K562 (cell line): ENCODE data around the gene VDR. TPM values are rescaled to one million over a fixed set of nuclear protein-coding genes. Genes with fewer than 3 reads are reported as not detected.
A peak's percentile ranks its signal among the peaks of the same experiment; 100 is the strongest.

Experiments used
- ATAC-seq: fragments of 200-7000 bp; cut with Tn5 transposase; 3 replicates; pipeline ENCODE4 v1.9.1; 2020; ENCODE audit warnings: moderate library complexity
- BruUV-seq: library from RNA; stranded (reverse); fragments of 400-500 nt; replicated peaks from 2 replicates; lab custom pipeline; 2021; lab: Mats Ljungman, UMichigan
- CTCF ChIA-PET: fragments of 300-600 bp; formaldehyde crosslinking; extraction: SDS; loops from one replicate; lab custom pipeline; 2021; ENCODE audit warnings: low intra/inter-chr PET ratio; lab: Yijun Ruan, JAX
- POLR2A ChIA-PET: fragments of 300-600, 350-650 bp; sonication (Branson Sonifier 250); formaldehyde crosslinking; extraction: SDS; loops from one replicate; lab custom pipeline; 2021; ENCODE audit warnings: antibody characterized with exemption, inconsistent platforms; lab: Yijun Ruan, JAX
- DNase-seq, 4 experiments: peaks; one replicate each; pipeline versions ENCODE4 v3.0.0 to v3.0.0-alpha.2; 2011 to 2018; ENCODE audit warnings: low spot score in 3 of 4, mixed read lengths in 3 of 4; ENCODE audit errors: extremely low read depth in 1 of 4
- FAIRE-seq: peaks from 2 replicates; lab custom pipeline; 2011; peaks lifted over from hg19 to GRCh38; lab: Jason Lieb, UNC
- H2AFZ ChIP-seq: 2 replicates; pipeline ENCODE4 v1.6.0; 2011; ENCODE audit warnings: low read depth, low read length, control low read depth, inconsistent platforms
- H3K27ac ChIP-seq: fragments of 200-600 bp; 3 replicates; pipeline ENCODE4 v1.8.0; 2011; ENCODE audit warnings: low read depth, mild to moderate bottlenecking, control low read depth, inconsistent platforms, low read length, moderate library complexity, mixed read lengths; ENCODE audit errors: extremely low read depth
- H3K27me3 ChIP-seq, 2 experiments: fragments of 300-600 bp in 1 of 2; 2 replicates in 1 of 2; 3 replicates in 1 of 2; pipeline versions ENCODE4 v1.6.0 to v1.8.0; 2011; ENCODE audit warnings: inconsistent platforms in 2 of 2, low read length in 2 of 2, mild to moderate bottlenecking in 1 of 2, mixed read lengths in 1 of 2, moderate library complexity in 1 of 2; ENCODE audit not compliant: control insufficient read depth in 2 of 2, insufficient read depth in 2 of 2
- H3K36me3 ChIP-seq: fragments of 300-600 bp; 3 replicates; pipeline ENCODE4 v1.8.0; 2011; ENCODE audit warnings: mild to moderate bottlenecking, low read length, inconsistent platforms; ENCODE audit not compliant: control insufficient read depth, insufficient read depth
- H3K4me1 ChIP-seq, 2 experiments: fragments of 200-600 bp in 1 of 2; replicated peaks in 1 of 2; 2 replicates in 1 of 2; 3 replicates in 1 of 2; pipeline versions ENCODE4 v1.5.1 to v1.8.0; 2011; ENCODE audit warnings: inconsistent platforms in 2 of 2, low read length in 2 of 2, mild to moderate bottlenecking in 1 of 2, mixed read lengths in 1 of 2, moderate library complexity in 1 of 2; ENCODE audit not compliant: control insufficient read depth in 2 of 2, insufficient read depth in 2 of 2
- H3K4me2 ChIP-seq: 2 replicates; pipeline ENCODE4 v1.6.1; 2011; ENCODE audit warnings: low read length, control low read depth, inconsistent platforms, mixed read lengths; ENCODE audit not compliant: insufficient read depth
- H3K4me3 ChIP-seq: fragments of 200-600 bp; sonication (generic), shearing (Covaris generic); 2 replicates; pipeline ENCODE4 v1.5.1; 2016; ENCODE audit warnings: control low read depth, inconsistent platforms
- H3K79me2 ChIP-seq: fragments of 200-600 bp; 3 replicates; pipeline ENCODE4 v1.8.0; 2011; ENCODE audit warnings: low read length, inconsistent platforms; ENCODE audit not compliant: control insufficient read depth, insufficient read depth
- H3K9ac ChIP-seq, 2 experiments: 2 replicates each; pipeline versions ENCODE4 v1.6.0 to v1.6.1; 2011; ENCODE audit warnings: low read depth in 2 of 2, low read length in 2 of 2, control low read depth in 1 of 2, inconsistent platforms in 1 of 2, mild to moderate bottlenecking in 1 of 2, mixed read lengths in 1 of 2; ENCODE audit not compliant: insufficient read depth in 1 of 2
- H3K9me1 ChIP-seq: one replicate; pipeline ENCODE4 v1.6.0; 2011; ENCODE audit warnings: inconsistent platforms, mild to moderate bottlenecking, low read length, moderate library complexity; ENCODE audit not compliant: control insufficient read depth, insufficient read depth
- H3K9me3 ChIP-seq: replicated peaks from 2 replicates; pipeline ENCODE4 v1.5.1; 2011; ENCODE audit warnings: low read depth, low read length, inconsistent platforms; ENCODE audit not compliant: control insufficient read depth, insufficient read depth
- H4K20me1 ChIP-seq: replicated peaks from 2 replicates; pipeline ENCODE4 v1.6.1; 2011; ENCODE audit warnings: low read length, inconsistent platforms, mixed read lengths; ENCODE audit not compliant: control insufficient read depth, insufficient read depth
- RCOR1 ChIP-seq, 2 experiments: IDR thresholded peaks; 2 replicates each; pipeline ENCODE4 v1.6.1; 2012; ENCODE audit warnings: low read depth in 2 of 2, low read length in 2 of 2, borderline replicate concordance in 1 of 2, improper control_type of control experiment in 1 of 2
- ZNF518B ChIP-seq: fragments of 250-450 bp; sonication (Bioruptor Pico); IDR thresholded peaks from 2 replicates; pipeline ENCODE4 v1.5.0; 2021; ENCODE audit warnings: mild to moderate bottlenecking, moderate library complexity
- WGBS: fragments of 100-300 bp; shearing (Covaris generic); methylation state at CpG from one replicate; pipeline ENCODE4 v1.1.6; 2016; ENCODE audit warnings: low coverage, mixed read lengths; ENCODE audit not compliant: insufficient coverage; ENCODE audit errors: missing lambda C conversion rate; 5-methylcytosine and 5-hydroxymethylcytosine counted together
- in situ Hi-C: fragments of 300-500 bp; cut with MboI; formaldehyde crosslinking; loops from 4 replicates; pipeline ENCODE4 v1.15.0; 2018; ENCODE audit warnings: inconsistent platforms, mixed read lengths
- intact Hi-C: fragments of 100-400 bp; cut with micrococcal nuclease; formaldehyde crosslinking; loops from 2 replicates; pipeline ENCODE4 v1.14.2; 2022
- polyA plus RNA-seq, 8 experiments: library from polyadenylated mRNA; depleted of rRNA in 4 of 8; stranded (reverse) in 5 of 8; unstranded in 3 of 8; fragments of >200 nt; fragmentation: Nextera tagmentation in 2 of 8; fragmentation: Illumina TruSeq in 1 of 8; extraction: Ambion mirVana in 2 of 8; extraction: Trizol in 1 of 8; gene quantifications; 2 replicates each; pipeline versions ENCODE4 v1.2.1 to v1.2.3, GENCODE V29; 2011 to 2014; ENCODE audit warnings: inconsistent platforms in 1 of 8, missing spikeins in 1 of 8
- total RNA-seq, 7 experiments: library from RNA; depleted of rRNA in 6 of 7; stranded (reverse); fragments of >200 nt in 6 of 7; fragmentation: Illumina TruSeq in 2 of 7; extraction: Trizol in 2 of 7; gene quantifications; 2 replicates each; pipeline versions ENCODE4 v1.2.1 to v1.2.3, GENCODE V29; 2011 to 2021; ENCODE audit warnings: low replicate concordance in 1 of 7
- TF ChIP-seq, protein P1 (sequence below): fragments of 450-650 bp; IDR thresholded peaks from 2 replicates; pipeline ENCODE4 v1.6.1; 2016; ENCODE audit warnings: low read depth
- TF ChIP-seq, protein P2 (sequence below): fragments of 250-450 bp; sonication (Bioruptor Pico); IDR thresholded peaks from 2 replicates; pipeline ENCODE4 v1.4.0; 2020; ENCODE audit warnings: mild to moderate bottlenecking

Gene VDR
- total and polyA plus RNA-seq, 9 of the 15 experiments (the other 6 are each of a cell fraction or from before 2014, with no cell fraction given), result 0.61 to 4.8 (median 2.0) TPM

- no peaks in the 10 kb centered on the region for H3K9me3 ChIP-seq
- H3K9me1 ChIP-seq, result no peaks in the 10 kb centered on the region
- no peaks in the 10 kb centered on the region for H3K27me3 ChIP-seq
- peak overlapping the region; percentile 63; the same call in 2 of the 3 replicates for H3K27ac ChIP-seq
- peaks cover 62 to 71% of the 10 kb centered on the region in 2 experiments for H3K4me1 ChIP-seq
- H3K36me3 ChIP-seq, result peaks cover 39% of the 10 kb centered on the region
- ChIA-PET CTCF (no interaction called here), POLR2A (interaction anchor here (0.5 to 2.6 kb wide), 12 partner anchors 9 to 152 kb away, joined by 3 to 18 read pairs (median 4); no protein-coding TSS in a partner anchor)
- 19% methylated on average over 6 of the region's 7 CpGs for WGBS
- peak overlapping the region; percentile 68 for H3K4me3 ChIP-seq
- H4K20me1 ChIP-seq, result no peaks in the 10 kb centered on the region
- in situ Hi-C loops, result no loop called here
- peak overlapping the region; percentile 48 to 91 for H3K9ac ChIP-seq
- intact Hi-C loops, result loop anchor here (1.0 kb wide), 1 partner anchor 32 kb away; no protein-coding TSS in a partner anchor
- peaks cover 81% of the 10 kb centered on the region for H3K79me2 ChIP-seq
- H2AFZ ChIP-seq, result no peak overlapping the region
- BruUV-seq, result TSS peak; percentile 51
- peak overlapping the region; percentile 83 for H3K4me2 ChIP-seq
- DNase-seq, result no peak
- no peak for ATAC-seq
- no peak for FAIRE-seq
- TF ChIP-seq ZNF518B (CRISPR knock-in tag), result no peak
- TF ChIP-seq, protein P1, sequence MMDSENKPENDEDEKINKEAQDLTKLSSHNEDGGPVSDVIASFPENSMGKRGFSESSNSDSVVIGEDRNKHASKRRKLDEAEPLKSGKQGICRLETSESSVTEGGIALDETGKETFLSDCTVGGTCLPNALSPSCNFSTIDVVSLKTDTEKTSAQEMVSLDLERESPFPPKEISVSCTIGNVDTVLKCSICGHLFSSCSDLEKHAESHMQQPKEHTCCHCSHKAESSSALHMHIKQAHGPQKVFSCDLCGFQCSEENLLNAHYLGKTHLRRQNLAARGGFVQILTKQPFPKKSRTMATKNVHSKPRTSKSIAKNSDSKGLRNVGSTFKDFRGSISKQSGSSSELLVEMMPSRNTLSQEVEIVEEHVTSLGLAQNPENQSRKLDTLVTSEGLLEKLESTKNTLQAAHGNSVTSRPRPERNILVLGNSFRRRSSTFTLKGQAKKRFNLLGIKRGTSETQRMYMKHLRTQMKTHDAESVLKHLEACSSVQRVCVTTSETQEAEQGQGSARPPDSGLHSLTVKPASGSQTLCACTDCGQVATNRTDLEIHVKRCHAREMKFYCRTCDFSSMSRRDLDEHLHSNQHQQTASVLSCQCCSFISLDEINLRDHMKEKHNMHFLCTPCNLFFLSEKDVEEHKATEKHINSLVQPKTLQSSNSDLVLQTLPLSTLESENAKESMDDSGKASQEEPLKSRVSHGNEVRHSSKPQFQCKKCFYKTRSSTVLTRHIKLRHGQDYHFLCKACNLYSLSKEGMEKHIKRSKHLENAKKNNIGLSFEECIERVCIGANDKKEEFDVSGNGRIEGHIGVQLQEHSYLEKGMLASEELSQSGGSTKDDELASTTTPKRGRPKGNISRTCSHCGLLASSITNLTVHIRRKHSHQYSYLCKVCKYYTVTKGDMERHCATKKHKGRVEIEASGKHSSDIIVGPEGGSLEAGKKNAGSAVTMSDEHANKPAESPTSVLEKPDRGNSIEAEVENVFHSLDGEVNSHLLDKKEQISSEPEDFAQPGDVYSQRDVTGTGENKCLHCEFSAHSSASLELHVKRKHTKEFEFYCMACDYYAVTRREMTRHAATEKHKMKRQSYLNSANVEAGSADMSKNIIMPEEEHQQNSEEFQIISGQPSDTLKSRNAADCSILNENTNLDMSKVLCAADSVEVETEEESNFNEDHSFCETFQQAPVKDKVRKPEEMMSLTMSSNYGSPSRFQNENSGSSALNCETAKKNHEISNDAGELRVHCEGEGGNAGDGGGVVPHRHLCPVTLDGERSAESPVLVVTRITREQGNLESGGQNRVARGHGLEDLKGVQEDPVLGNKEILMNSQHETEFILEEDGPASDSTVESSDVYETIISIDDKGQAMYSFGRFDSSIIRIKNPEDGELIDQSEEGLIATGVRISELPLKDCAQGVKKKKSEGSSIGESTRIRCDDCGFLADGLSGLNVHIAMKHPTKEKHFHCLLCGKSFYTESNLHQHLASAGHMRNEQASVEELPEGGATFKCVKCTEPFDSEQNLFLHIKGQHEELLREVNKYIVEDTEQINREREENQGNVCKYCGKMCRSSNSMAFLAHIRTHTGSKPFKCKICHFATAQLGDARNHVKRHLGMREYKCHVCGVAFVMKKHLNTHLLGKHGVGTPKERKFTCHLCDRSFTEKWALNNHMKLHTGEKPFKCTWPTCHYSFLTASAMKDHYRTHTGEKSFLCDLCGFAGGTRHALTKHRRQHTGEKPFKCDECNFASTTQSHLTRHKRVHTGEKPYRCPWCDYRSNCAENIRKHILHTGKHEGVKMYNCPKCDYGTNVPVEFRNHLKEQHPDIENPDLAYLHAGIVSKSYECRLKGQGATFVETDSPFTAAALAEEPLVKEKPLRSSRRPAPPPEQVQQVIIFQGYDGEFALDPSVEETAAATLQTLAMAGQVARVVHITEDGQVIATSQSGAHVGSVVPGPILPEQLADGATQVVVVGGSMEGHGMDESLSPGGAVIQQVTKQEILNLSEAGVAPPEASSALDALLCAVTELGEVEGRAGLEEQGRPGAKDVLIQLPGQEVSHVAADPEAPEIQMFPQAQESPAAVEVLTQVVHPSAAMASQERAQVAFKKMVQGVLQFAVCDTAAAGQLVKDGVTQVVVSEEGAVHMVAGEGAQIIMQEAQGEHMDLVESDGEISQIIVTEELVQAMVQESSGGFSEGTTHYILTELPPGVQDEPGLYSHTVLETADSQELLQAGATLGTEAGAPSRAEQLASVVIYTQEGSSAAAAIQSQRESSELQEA, result no peak
- TF ChIP-seq, protein P2, sequence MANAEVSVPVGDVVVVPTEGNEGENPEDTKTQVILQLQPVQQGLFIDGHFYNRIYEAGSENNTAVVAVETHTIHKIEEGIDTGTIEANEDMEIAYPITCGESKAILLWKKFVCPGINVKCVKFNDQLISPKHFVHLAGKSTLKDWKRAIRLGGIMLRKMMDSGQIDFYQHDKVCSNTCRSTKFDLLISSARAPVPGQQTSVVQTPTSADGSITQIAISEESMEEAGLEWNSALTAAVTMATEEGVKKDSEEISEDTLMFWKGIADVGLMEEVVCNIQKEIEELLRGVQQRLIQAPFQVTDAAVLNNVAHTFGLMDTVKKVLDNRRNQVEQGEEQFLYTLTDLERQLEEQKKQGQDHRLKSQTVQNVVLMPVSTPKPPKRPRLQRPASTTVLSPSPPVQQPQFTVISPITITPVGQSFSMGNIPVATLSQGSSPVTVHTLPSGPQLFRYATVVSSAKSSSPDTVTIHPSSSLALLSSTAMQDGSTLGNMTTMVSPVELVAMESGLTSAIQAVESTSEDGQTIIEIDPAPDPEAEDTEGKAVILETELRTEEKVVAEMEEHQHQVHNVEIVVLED, result no peak
- TF ChIP-seq RCOR1 (IDR thresholded peaks at IDR 0.05; ENCODE audit: borderline replicate concordance in 1 of 2, low read depth in 2 of 2, low read length in 2 of 2), result peak in 1 of 2 experiments; percentile 23; a peak in 1 of 4 replicates
These were observed 87.4 kb downstream of the VDR start for GRCh38 chr12:47817272-47818006.
